ENCODE data around the gene RGS12. TPM values are rescaled to one million over a fixed set of nuclear protein-coding genes. Genes with fewer than 3 reads are reported as not detected.
A peak's percentile ranks its signal among the peaks of the same experiment; 100 is the strongest.

Gene RGS12
- total and polyA plus RNA-seq, 2 of the 13 experiments (the other 11 are each of a cell fraction or from before 2014, with no cell fraction given), result 21.0 to 27.7 TPM

- TF ChIP-seq, protein P1, sequence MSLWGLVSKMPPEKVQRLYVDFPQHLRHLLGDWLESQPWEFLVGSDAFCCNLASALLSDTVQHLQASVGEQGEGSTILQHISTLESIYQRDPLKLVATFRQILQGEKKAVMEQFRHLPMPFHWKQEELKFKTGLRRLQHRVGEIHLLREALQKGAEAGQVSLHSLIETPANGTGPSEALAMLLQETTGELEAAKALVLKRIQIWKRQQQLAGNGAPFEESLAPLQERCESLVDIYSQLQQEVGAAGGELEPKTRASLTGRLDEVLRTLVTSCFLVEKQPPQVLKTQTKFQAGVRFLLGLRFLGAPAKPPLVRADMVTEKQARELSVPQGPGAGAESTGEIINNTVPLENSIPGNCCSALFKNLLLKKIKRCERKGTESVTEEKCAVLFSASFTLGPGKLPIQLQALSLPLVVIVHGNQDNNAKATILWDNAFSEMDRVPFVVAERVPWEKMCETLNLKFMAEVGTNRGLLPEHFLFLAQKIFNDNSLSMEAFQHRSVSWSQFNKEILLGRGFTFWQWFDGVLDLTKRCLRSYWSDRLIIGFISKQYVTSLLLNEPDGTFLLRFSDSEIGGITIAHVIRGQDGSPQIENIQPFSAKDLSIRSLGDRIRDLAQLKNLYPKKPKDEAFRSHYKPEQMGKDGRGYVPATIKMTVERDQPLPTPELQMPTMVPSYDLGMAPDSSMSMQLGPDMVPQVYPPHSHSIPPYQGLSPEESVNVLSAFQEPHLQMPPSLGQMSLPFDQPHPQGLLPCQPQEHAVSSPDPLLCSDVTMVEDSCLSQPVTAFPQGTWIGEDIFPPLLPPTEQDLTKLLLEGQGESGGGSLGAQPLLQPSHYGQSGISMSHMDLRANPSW (CRISPR knock-in tag; IDR thresholded peaks at IDR 0.05; ENCODE audit: borderline replicate concordance), result no peak
- TF ChIP-seq SMARCC2 (IDR thresholded peaks at IDR 0.05) (no peak), EP300 (IDR thresholded peaks at IDR 0.05; ENCODE audit: low read depth in 2 of 2, low read length in 2 of 2) (no peak), EP300 (CRISPR knock-in tag; IDR thresholded peaks at IDR 0.05; ENCODE audit: borderline replicate concordance) (no peak), IKZF1 (IDR thresholded peaks at IDR 0.05) (no peak), HNRNPL (IDR thresholded peaks at IDR 0.05; ENCODE audit: low read depth, low read length) (peak; percentile 54), BCL3 (CRISPR knock-in tag; IDR thresholded peaks at IDR 0.05) (no peak), ZBTB7B (CRISPR knock-in tag; IDR thresholded peaks at IDR 0.05) (0 out of 2 replicates have a peak, but pooled peaks have one; percentile 11), TAF1 (CRISPR knock-in tag; IDR thresholded peaks at IDR 0.05) (no peak), ZNF710 (CRISPR knock-in tag; IDR thresholded peaks at IDR 0.05; ENCODE audit: borderline replicate concordance) (peak; percentile 26; the same call in 1 of the 2 replicates), ZNF431 (CRISPR knock-in tag; IDR thresholded peaks at IDR 0.05; ENCODE audit: borderline replicate concordance, low read depth) (no peak), IKZF4 (CRISPR knock-in tag; IDR thresholded peaks at IDR 0.05; ENCODE audit: borderline replicate concordance, low read depth, not compliant biosample characterization) (no peak), ZFYVE20 (CRISPR knock-in tag; IDR thresholded peaks at IDR 0.05; ENCODE audit: borderline replicate concordance, low read depth) (no peak), TGIF2 (CRISPR knock-in tag; IDR thresholded peaks at IDR 0.05) (no peak), KDM5A (IDR thresholded peaks at IDR 0.05; ENCODE audit: borderline replicate concordance, low read length) (no peak), EED (CRISPR knock-in tag; IDR thresholded peaks at IDR 0.05) (peak; percentile 49; the same call in 1 of the 2 replicates), AGO2 (optimal IDR thresholded peaks at IDR 0.05; ENCODE audit: low read depth, low read length) (peak; percentile 93), ZNF883 (CRISPR knock-in tag; IDR thresholded peaks at IDR 0.05; ENCODE audit: not compliant biosample characterization) (no peak), ZNF660 (CRISPR knock-in tag; IDR thresholded peaks at IDR 0.05; ENCODE audit: borderline replicate concordance, low read depth) (no peak)
- TF ChIP-seq, protein P2, sequence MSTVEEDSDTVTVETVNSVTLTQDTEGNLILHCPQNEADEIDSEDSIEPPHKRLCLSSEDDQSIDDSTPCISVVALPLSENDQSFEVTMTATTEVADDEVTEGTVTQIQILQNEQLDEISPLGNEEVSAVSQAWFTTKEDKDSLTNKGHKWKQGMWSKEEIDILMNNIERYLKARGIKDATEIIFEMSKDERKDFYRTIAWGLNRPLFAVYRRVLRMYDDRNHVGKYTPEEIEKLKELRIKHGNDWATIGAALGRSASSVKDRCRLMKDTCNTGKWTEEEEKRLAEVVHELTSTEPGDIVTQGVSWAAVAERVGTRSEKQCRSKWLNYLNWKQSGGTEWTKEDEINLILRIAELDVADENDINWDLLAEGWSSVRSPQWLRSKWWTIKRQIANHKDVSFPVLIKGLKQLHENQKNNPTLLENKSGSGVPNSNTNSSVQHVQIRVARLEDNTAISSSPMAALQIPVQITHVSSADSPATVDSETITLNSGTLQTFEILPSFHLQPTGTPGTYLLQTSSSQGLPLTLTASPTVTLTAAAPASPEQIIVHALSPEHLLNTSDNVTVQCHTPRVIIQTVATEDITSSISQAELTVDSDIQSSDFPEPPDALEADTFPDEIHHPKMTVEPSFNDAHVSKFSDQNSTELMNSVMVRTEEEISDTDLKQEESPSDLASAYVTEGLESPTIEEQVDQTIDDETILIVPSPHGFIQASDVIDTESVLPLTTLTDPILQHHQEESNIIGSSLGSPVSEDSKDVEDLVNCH (CRISPR knock-in tag; IDR thresholded peaks at IDR 0.05), result no peak
- TF ChIP-seq, protein P3, sequence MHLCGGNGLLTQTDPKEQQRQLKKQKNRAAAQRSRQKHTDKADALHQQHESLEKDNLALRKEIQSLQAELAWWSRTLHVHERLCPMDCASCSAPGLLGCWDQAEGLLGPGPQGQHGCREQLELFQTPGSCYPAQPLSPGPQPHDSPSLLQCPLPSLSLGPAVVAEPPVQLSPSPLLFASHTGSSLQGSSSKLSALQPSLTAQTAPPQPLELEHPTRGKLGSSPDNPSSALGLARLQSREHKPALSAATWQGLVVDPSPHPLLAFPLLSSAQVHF (CRISPR knock-in tag; IDR thresholded peaks at IDR 0.05), result no peak
Measured at GRCh38 chr4:3291969-3292570, 751 bp upstream of the RGS12 start (continued).

Measured in HepG2 (cell line).